ENCODE data around the gene VPS51. TPM values are rescaled to one million over a fixed set of nuclear protein-coding genes. Genes with fewer than 3 reads are reported as not detected.

The VPS51 gene
- total RNA-seq, 6 donors from 2014 or later, result 102 to 531 (median 175) TPM

- Histone ChIP-seq H3K27ac (no peak overlapping the region), H3K9me3 (no peaks in the 10 kb centered on the region), H3K4me3 (no peak overlapping the region), H3K36me3 (no peaks in the 10 kb centered on the region), H3K4me1 (no peaks in the 10 kb centered on the region), H3K27me3 (no peaks in the 10 kb centered on the region)
- no peak for ATAC-seq (ENCODE audit: low FRiP score in 2 of 2)
- DNase-seq, result no peak
- WGBS, 2 donors, result 86 to 100% methylated on average over 2 to 3 of the region's 3 CpGs
- TF ChIP-seq EP300 (IDR thresholded peaks at IDR 0.05) (no peak), POLR2A (IDR thresholded peaks at IDR 0.05) (no peak), CTCF (IDR thresholded peaks at IDR 0.05) (no peak), POLR2AphosphoS5 (IDR thresholded peaks at IDR 0.05) (no peak)
Observed at GRCh38 chr11:65156926-65157325, 60.9 kb downstream of the VPS51 start.

GRCh38 chr11:65157336-65157735, 61.3 kb downstream of the VPS51 start:
- Histone ChIP-seq H3K9me3 (no peaks in the 10 kb centered on the region), H3K27ac (no peak overlapping the region), H3K4me3 (no peak overlapping the region), H3K27me3 (no peaks in the 10 kb centered on the region), H3K36me3 (no peaks in the 10 kb centered on the region), H3K4me1 (no peaks in the 10 kb centered on the region)
- 50 to 62% methylated on average over 3 of the region's 3 CpGs for WGBS, 2 donors
- DNase-seq (no peak), ATAC-seq (ENCODE audit: low FRiP score in 2 of 2) (no peak)
- no peak for TF ChIP-seq POLR2AphosphoS5 (IDR thresholded peaks at IDR 0.05)
- TF ChIP-seq CTCF (IDR thresholded peaks at IDR 0.05), result no peak
- no peak for TF ChIP-seq EP300 (IDR thresholded peaks at IDR 0.05)
- no peak for TF ChIP-seq POLR2A (IDR thresholded peaks at IDR 0.05)

- Histone ChIP-seq H3K4me1 (no peaks in the 10 kb centered on the region), H3K4me3 (no peak overlapping the region), H3K27me3 (no peaks in the 10 kb centered on the region), H3K36me3 (no peaks in the 10 kb centered on the region), H3K9me3 (no peaks in the 10 kb centered on the region), H3K27ac (no peak overlapping the region)
- DNase-seq, result no peak
- ATAC-seq (ENCODE audit: low FRiP score in 2 of 2), result no peak
- 73 to 74% methylated on average over 5 of the region's 5 CpGs for WGBS, 2 donors
- TF ChIP-seq POLR2AphosphoS5 (IDR thresholded peaks at IDR 0.05) (no peak), POLR2A (IDR thresholded peaks at IDR 0.05) (no peak), CTCF (IDR thresholded peaks at IDR 0.05) (no peak), EP300 (IDR thresholded peaks at IDR 0.05) (no peak)
Observed at GRCh38 chr11:65159012-65159411, 63.0 kb downstream of the VPS51 start.

- no peaks in the 10 kb centered on the region for H3K9me3 ChIP-seq
- no peaks in the 10 kb centered on the region for H3K27me3 ChIP-seq
- no peak overlapping the region for H3K27ac ChIP-seq
- H3K36me3 ChIP-seq, result no peaks in the 10 kb centered on the region
- no peak overlapping the region for H3K4me3 ChIP-seq
- no peak for TF ChIP-seq POLR2A (IDR thresholded peaks at IDR 0.05)
- TF ChIP-seq CTCF (IDR thresholded peaks at IDR 0.05), result no peak
- TF ChIP-seq EP300 (IDR thresholded peaks at IDR 0.05), result no peak
- TF ChIP-seq POLR2AphosphoS5 (IDR thresholded peaks at IDR 0.05), result no peak
- H3K4me1 ChIP-seq, result no peaks in the 10 kb centered on the region
- no peak for ATAC-seq (ENCODE audit: low FRiP score in 2 of 2)
- DNase-seq, result no peak
- 81 to 83% methylated on average over 3 of the region's 3 CpGs for WGBS, 2 donors
Observed at GRCh38 chr11:65160643-65161042, 64.6 kb downstream of the VPS51 start.

Small RNA genes lying within 50 kb of the gene (small RNA-seq; reads per million reads assigned to genes)
- 0 reads per million in 4 donors for gene HIGD1AP10
- gene PDCL2P2, result 0 reads per million in 4 donors
- gene RNU2-23P, result 0.11 to 1.4 (median 0.49) reads per million in 4 donors

Other genes with a start within 250 kb of the VPS51 start
- 100 to 1,000 TPM in 4 of 6 donors, 10 to 100 TPM in 2; 43.0 to 167 (median 103) TPM for gene EHD1, start 217.6 kb upstream of the VPS51 start, total RNA-seq
- gene ATG2A, start 179.0 kb upstream of the VPS51 start, total RNA-seq, result 10 to 100 TPM; 24.6 to 59.2 (median 33.3) TPM
- 10 to 100 TPM; 21.0 to 48.1 (median 27.5) TPM for gene PPP2R5B, start 171.5 kb upstream of the VPS51 start, total RNA-seq
- not detected for gene GPHA2, start 160.3 kb upstream of the VPS51 start, total RNA-seq
- under 1 TPM in 1 of 6 donors, not detected in 5; 0.15 TPM for gene MAJIN, start 124.1 kb upstream of the VPS51 start, total RNA-seq
- gene BATF2, start 99.2 kb upstream of the VPS51 start, total RNA-seq, result 10 to 100 TPM in 1 of 6 donors, 1 to 10 TPM in 5; 1.7 to 36.7 (median 6.0) TPM
- gene ARL2, start 82.1 kb upstream of the VPS51 start, total RNA-seq, result 100 to 1,000 TPM in 1 of 6 donors, 10 to 100 TPM in 5; 41.9 to 113 (median 81.2) TPM
- 10 to 100 TPM; 14.7 to 32.1 (median 21.2) TPM for gene SNX15, start 68.8 kb upstream of the VPS51 start, total RNA-seq
- gene SAC3D1, start 55.0 kb upstream of the VPS51 start, total RNA-seq, result 10 to 100 TPM in 5 of 6 donors, 1 to 10 TPM in 1; 9.1 to 18.9 (median 14.5) TPM
- 10 to 100 TPM in 2 of 6 donors, 1 to 10 TPM in 4; 5.9 to 27.2 (median 9.1) TPM for gene NAALADL1, start 37.7 kb upstream of the VPS51 start, total RNA-seq
- 1 to 10 TPM; 1.0 to 4.4 (median 1.8) TPM for gene CDCA5, start 12.2 kb upstream of the VPS51 start, total RNA-seq
- gene ZFPL1, start 12.0 kb upstream of the VPS51 start, total RNA-seq, result 10 to 100 TPM; 21.4 to 39.8 (median 34.6) TPM
- 10 to 100 TPM; 36.8 to 82.7 (median 45.5) TPM for gene TM7SF2, start 15.7 kb downstream of the VPS51 start, total RNA-seq
- gene ZNHIT2, start 21.5 kb downstream of the VPS51 start, total RNA-seq, result 10 to 100 TPM; 12.6 to 28.5 (median 15.2) TPM
- gene FAU, start 25.9 kb downstream of the VPS51 start, total RNA-seq, result 1,000 to 10,000 TPM in 1 of 6 donors, 100 to 1,000 TPM in 5; 405 to 1,014 (median 590) TPM
- gene MRPL49, start 26.1 kb downstream of the VPS51 start, total RNA-seq, result 10 to 100 TPM; 15.7 to 78.6 (median 57.1) TPM
- 10 to 100 TPM; 31.1 to 70.6 (median 50.0) TPM for gene SYVN1, start 38.3 kb downstream of the VPS51 start, total RNA-seq
- gene SPDYC, start 74.0 kb downstream of the VPS51 start, total RNA-seq, result not detected
- 100 to 1,000 TPM; 152 to 327 (median 235) TPM for gene CAPN1, start 85.7 kb downstream of the VPS51 start, total RNA-seq
- gene POLA2, start 165.7 kb downstream of the VPS51 start, total RNA-seq, result 10 to 100 TPM in 3 of 6 donors, 1 to 10 TPM in 3; 6.0 to 19.9 (median 8.7) TPM
- 10 to 100 TPM in 5 of 6 donors, 1 to 10 TPM in 1; 7.7 to 45.2 (median 14.6) TPM for gene CDC42EP2, start 218.7 kb downstream of the VPS51 start, total RNA-seq
- gene DPF2, start 237.6 kb downstream of the VPS51 start, total RNA-seq, result 10 to 100 TPM; 32.1 to 68.1 (median 54.7) TPM